Esophagus squamous epithelium (tissue), 5 donors: ENCODE results near the gene SBNO2. TPM values are rescaled to one million over a fixed set of nuclear protein-coding genes. Genes with fewer than 3 reads are reported as not detected.

Experiments used
- DNase-seq: peaks from one replicate; lab custom pipeline; 2025; lab: John Stamatoyannopoulos, UW
- H3K27ac ChIP-seq, 4 donors: fragments of 200-600 bp; sonication (generic); one replicate each; pipeline ENCODE4 v1.5.1; 2016 to 2019; ENCODE audit warnings: mild to moderate bottlenecking in 1 of 4
- H3K27me3 ChIP-seq, 4 donors: fragments of 200-600 bp; sonication (generic); 1 replicate in 3 of 4; 2 replicates in 1 of 4; pipeline versions ENCODE4 v1.5.1 to v1.6.0; 2017 to 2021; ENCODE audit warnings: antibody characterized with exemption in 1 of 4
- H3K36me3 ChIP-seq, 3 donors: fragments of 200-600 bp; sonication (generic); one replicate each; pipeline ENCODE4 v1.5.1; 2016 to 2019
- H3K4me1 ChIP-seq, 3 donors: fragments of 200-600 bp; sonication (generic); one replicate each; pipeline ENCODE4 v1.5.1; 2017 to 2019
- H3K4me3 ChIP-seq, 4 donors: fragments of 200-600 bp; sonication (generic); 1 replicate in 3 of 4; 2 replicates in 1 of 4; pipeline ENCODE4 v1.5.1; 2016 to 2019; ENCODE audit warnings: mild to moderate bottlenecking in 2 of 4, moderate library complexity in 1 of 4
- H3K9me3 ChIP-seq, 3 donors: fragments of 200-600 bp; sonication (generic); one replicate each; pipeline ENCODE4 v1.5.1; 2016 to 2019
- POLR2A ChIP-seq, 4 donors: fragments of 450-650 bp; IDR thresholded peaks; one replicate each; pipeline ENCODE4 v1.6.1; 2017; ENCODE audit warnings: antibody characterized with exemption in 4 of 4, mild to moderate bottlenecking in 4 of 4, moderate library complexity in 3 of 4
- WGBS, 2 donors: methylation state at CpG; one replicate each; pipeline ENCODE4 v1.1.5; 2018; 5-methylcytosine and 5-hydroxymethylcytosine counted together
- intact Hi-C: fragments of 100-400 bp; cut with DNase I; formaldehyde crosslinking; loops from one replicate; pipeline ENCODE4 v1.15.0; 2022
- total RNA-seq, 4 donors: library from RNA; depleted of rRNA; stranded (reverse); fragments of >200 nt; gene quantifications; one replicate each; pipeline ENCODE4 v1.1.0, GENCODE V29; 2016
- TF ChIP-seq, protein P1 (sequence below), 6 experiments: fragments of 450-650 bp in 4 of 6; fragments of 200-600 bp in 2 of 6; sonication (generic) in 2 of 6; IDR thresholded peaks; one replicate each; pipeline ENCODE4 v1.5.1; 2016 to 2019; ENCODE audit warnings: antibody characterized with exemption in 6 of 6, mild to moderate bottlenecking in 4 of 6, moderate library complexity in 4 of 6
- donor health status: DM: yes; HTN: yes; CAD: no.

The SBNO2 gene
- total RNA-seq, 4 donors from 2014 or later, result 31.3 to 84.3 (median 68.3) TPM

DNA sequence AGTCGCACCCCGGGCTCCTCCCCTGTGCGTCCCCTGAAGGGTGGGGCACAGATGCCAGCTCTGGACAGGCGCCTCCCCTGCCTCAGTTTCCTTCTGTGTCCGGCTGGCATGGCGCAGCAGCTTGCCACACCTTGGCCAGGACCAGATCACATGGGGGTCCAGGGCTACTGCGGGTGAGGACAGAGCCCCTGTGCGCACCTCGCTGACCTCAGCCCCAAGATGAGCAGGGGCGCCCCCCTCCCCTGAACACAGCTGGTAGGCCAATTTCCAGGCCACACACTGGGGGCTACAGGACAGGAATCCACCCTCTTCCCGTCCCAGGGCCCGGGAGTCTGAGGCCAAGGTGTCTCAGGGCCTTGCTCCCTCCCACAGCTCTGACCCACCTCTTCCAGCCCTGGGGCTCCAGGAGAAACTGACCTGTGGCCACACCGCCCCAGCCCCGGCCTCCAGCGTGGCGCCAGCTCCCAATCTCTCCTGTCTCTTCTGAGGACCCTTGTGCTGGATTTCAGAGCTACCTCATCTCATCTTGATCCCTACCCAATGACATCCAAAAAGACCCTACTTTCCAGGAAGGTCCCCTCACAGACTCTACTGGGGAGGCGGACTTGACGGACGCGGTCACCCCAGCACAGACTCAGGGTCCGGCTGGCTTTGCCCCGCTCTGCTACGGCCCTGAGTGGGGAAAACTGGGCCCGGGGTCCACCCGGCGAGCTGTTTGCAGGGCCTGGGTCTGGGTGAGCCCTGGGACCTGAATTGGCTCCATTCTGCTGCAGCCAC lies 28.2 kb downstream of the SBNO2 start:
- peaks cover 6 to 35% (median 14%) of the 10 kb centered on the region in 3 donors for H3K4me1 ChIP-seq
- H3K27ac ChIP-seq, result no peak overlapping the region
- H3K4me3 ChIP-seq, result no peak overlapping the region
- intact Hi-C loops, result no loop called here
- TF ChIP-seq POLR2A (IDR thresholded peaks at IDR 0.05), result no peak
- TF ChIP-seq, protein P1, sequence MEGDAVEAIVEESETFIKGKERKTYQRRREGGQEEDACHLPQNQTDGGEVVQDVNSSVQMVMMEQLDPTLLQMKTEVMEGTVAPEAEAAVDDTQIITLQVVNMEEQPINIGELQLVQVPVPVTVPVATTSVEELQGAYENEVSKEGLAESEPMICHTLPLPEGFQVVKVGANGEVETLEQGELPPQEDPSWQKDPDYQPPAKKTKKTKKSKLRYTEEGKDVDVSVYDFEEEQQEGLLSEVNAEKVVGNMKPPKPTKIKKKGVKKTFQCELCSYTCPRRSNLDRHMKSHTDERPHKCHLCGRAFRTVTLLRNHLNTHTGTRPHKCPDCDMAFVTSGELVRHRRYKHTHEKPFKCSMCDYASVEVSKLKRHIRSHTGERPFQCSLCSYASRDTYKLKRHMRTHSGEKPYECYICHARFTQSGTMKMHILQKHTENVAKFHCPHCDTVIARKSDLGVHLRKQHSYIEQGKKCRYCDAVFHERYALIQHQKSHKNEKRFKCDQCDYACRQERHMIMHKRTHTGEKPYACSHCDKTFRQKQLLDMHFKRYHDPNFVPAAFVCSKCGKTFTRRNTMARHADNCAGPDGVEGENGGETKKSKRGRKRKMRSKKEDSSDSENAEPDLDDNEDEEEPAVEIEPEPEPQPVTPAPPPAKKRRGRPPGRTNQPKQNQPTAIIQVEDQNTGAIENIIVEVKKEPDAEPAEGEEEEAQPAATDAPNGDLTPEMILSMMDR (IDR thresholded peaks at IDR 0.05), result no peak
- H3K27me3 ChIP-seq, result no peaks in the 10 kb centered on the region
- no peak for DNase-seq
- WGBS, 2 donors, result 89 to 94% methylated on average over 5 to 12 of the region's 26 CpGs
- H3K9me3 ChIP-seq, result no peaks in the 10 kb centered on the region
- H3K36me3 ChIP-seq, result peaks cover 21 to 93% (median 36%) of the 10 kb centered on the region in 3 donors

GRCh38 chr19:1144741-1145140 lies 29.3 kb downstream of the SBNO2 start:
- intact Hi-C loops, result no loop called here
- peaks cover 0 to 25% (median 14%) of the 10 kb centered on the region in 3 donors for H3K4me1 ChIP-seq
- H3K27ac ChIP-seq, result no peak overlapping the region
- DNase-seq, result no peak
- no peaks in the 10 kb centered on the region for H3K27me3 ChIP-seq
- no peak overlapping the region for H3K4me3 ChIP-seq
- TF ChIP-seq, protein P1 (IDR thresholded peaks at IDR 0.05), result no peak
- TF ChIP-seq POLR2A (IDR thresholded peaks at IDR 0.05), result no peak
- no peaks in the 10 kb centered on the region for H3K9me3 ChIP-seq
- H3K36me3 ChIP-seq, result peaks cover 21 to 93% (median 36%) of the 10 kb centered on the region in 3 donors
- WGBS, 2 donors, result 57 to 85% methylated on average over 1 of the region's 1 CpG

DNA sequence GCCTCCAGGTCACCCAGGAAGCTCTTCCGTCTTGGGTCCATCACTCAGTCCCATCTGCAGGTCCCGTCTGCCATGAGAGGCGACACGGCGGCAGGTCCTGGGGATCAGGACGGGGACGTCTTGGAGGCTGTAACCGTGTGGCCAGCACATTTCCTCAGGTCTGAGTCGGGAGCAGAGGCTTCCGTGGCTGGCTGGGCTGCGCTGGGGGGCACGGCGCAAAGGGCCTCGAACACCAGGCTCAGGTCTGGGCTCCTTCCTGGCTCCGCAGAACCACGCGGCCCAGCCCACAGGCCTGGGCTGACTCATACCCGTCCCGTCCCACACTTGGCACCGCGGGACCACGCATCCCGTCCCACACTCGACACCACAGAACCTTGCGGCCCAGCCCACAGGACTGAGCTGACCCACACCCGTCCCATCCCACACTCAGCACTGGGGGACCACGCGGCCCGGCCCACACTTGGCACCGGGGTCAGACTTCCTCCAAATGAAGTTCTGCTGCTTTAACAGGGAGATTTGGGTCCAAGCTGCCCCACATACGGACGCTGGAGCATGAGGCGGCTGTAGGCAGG lies 30.2 kb downstream of the SBNO2 start:
- H3K36me3 ChIP-seq, result peaks cover 21 to 93% (median 32%) of the 10 kb centered on the region in 3 donors
- DNase-seq, result no peak
- TF ChIP-seq POLR2A (IDR thresholded peaks at IDR 0.05), result no peak
- TF ChIP-seq, protein P1 (IDR thresholded peaks at IDR 0.05), result no peak
- H3K27me3 ChIP-seq, result no peaks in the 10 kb centered on the region
- no peaks in the 10 kb centered on the region for H3K9me3 ChIP-seq
- no peak overlapping the region for H3K4me3 ChIP-seq
- peaks cover 0 to 16% (median 14%) of the 10 kb centered on the region in 3 donors for H3K4me1 ChIP-seq
- intact Hi-C loops, result no loop called here
- no peak overlapping the region for H3K27ac ChIP-seq
- 76 to 93% methylated on average over 2 to 3 of the region's 33 CpGs for WGBS, 2 donors

DNA sequence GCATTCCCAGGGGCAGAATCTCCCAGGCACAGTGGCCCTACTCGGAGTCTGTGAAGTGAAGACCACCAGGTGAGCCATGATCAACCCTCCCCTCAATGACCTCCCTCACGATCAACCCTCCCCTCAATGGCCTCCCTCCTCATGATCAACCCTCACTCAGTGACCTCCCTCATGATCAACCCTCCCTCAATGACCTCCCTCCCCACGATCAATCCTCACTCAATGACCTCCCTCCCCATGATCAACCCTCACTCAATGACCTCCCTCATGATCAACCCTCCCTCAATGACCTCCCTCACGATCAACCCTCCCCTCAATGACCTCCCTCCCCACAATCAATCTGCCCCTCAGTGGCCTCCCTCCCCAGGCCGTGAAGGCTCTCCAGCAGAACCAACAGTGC lies 32.1 kb downstream of the SBNO2 start:
- H3K4me1 ChIP-seq, result peaks cover 0 to 4% (median 4%) of the 10 kb centered on the region in 3 donors
- no peaks in the 10 kb centered on the region for H3K9me3 ChIP-seq
- no peak for TF ChIP-seq POLR2A (IDR thresholded peaks at IDR 0.05)
- TF ChIP-seq, protein P1 (IDR thresholded peaks at IDR 0.05), result no peak
- 68 to 78% methylated on average over 4 to 5 of the region's 5 CpGs for WGBS, 2 donors
- H3K27me3 ChIP-seq, result no peaks in the 10 kb centered on the region
- H3K36me3 ChIP-seq, result peaks cover 12 to 88% (median 32%) of the 10 kb centered on the region in 3 donors
- no peak for DNase-seq
- H3K27ac ChIP-seq, result no peak overlapping the region
- no peak overlapping the region for H3K4me3 ChIP-seq
- intact Hi-C loops, result no loop called here
